Measurements from ENCODE around the gene AKAP13. TPM values are rescaled to one million over a fixed set of nuclear protein-coding genes. Genes with fewer than 3 reads are reported as not detected.

Gene AKAP13
- total and polyA plus RNA-seq, 2 experiments from 2014 or later: 53.1 to 108 TPM

GRCh38 chr15:85744579-85744978 lies 364.2 kb downstream of the AKAP13 start:
- no peak overlapping the region for H3K27ac ChIP-seq
- no peak for DNase-seq (ENCODE audit: low read depth in 1 of 2, low spot score in 1 of 2)
- peaks cover 44% of the 10 kb centered on the region for H3K36me3 ChIP-seq

GRCh38 chr15:85745023-85745422 lies 364.6 kb downstream of the AKAP13 start:
- H3K36me3 ChIP-seq: peaks cover 44% of the 10 kb centered on the region
- no peaks in the 10 kb centered on the region for H3K9me3 ChIP-seq (ENCODE audit: low read depth)
- no peak for TF ChIP-seq CTCF (IDR thresholded peaks at IDR 0.05; ENCODE audit: low read depth, low read length)
- no peak overlapping the region for H3K27ac ChIP-seq
- no peak overlapping the region for H3K4me3 ChIP-seq
- H3K27me3 ChIP-seq: no peaks in the 10 kb centered on the region
- no peaks in the 10 kb centered on the region for H3K4me1 ChIP-seq (ENCODE audit: low read depth)
- no peak for DNase-seq (ENCODE audit: low read depth in 1 of 2, low spot score in 1 of 2)

More at GRCh38 chr15:85744579-85744978, 364.2 kb downstream of the AKAP13 start:
- H3K27me3 ChIP-seq: no peaks in the 10 kb centered on the region
- no peaks in the 10 kb centered on the region for H3K4me1 ChIP-seq (ENCODE audit: low read depth)
- H3K9me3 ChIP-seq (ENCODE audit: low read depth): no peaks in the 10 kb centered on the region
- TF ChIP-seq CTCF (IDR thresholded peaks at IDR 0.05; ENCODE audit: low read depth, low read length): no peak
- H3K4me3 ChIP-seq: no peak overlapping the region

GRCh38 chr15:85745525-85746150 lies 365.2 kb downstream of the AKAP13 start:
- Histone ChIP-seq H3K36me3 (peaks cover 44% of the 10 kb centered on the region), H3K27ac (no peak overlapping the region), H3K4me3 (no peak overlapping the region), H3K4me1 (ENCODE audit: low read depth) (no peaks in the 10 kb centered on the region), H3K9me3 (ENCODE audit: low read depth) (no peaks in the 10 kb centered on the region), H3K27me3 (no peaks in the 10 kb centered on the region)
- TF ChIP-seq CTCF (IDR thresholded peaks at IDR 0.05; ENCODE audit: low read depth, low read length): no peak
- DNase-seq (ENCODE audit: low read depth in 1 of 2, low spot score in 1 of 2): no peak

GRCh38 chr15:85746641-85747040 lies 366.2 kb downstream of the AKAP13 start:
- H3K27me3 ChIP-seq: no peaks in the 10 kb centered on the region
- H3K27ac ChIP-seq: no peak overlapping the region
- peaks cover 39% of the 10 kb centered on the region for H3K36me3 ChIP-seq
- TF ChIP-seq CTCF (IDR thresholded peaks at IDR 0.05; ENCODE audit: low read depth, low read length): no peak
- no peak for DNase-seq (ENCODE audit: low read depth in 1 of 2, low spot score in 1 of 2)
- peaks cover 2% of the 10 kb centered on the region for H3K4me1 ChIP-seq (ENCODE audit: low read depth)
- H3K9me3 ChIP-seq (ENCODE audit: low read depth): no peaks in the 10 kb centered on the region
- no peak overlapping the region for H3K4me3 ChIP-seq

- H3K4me3 ChIP-seq: no peak overlapping the region
- no peak for TF ChIP-seq CTCF (IDR thresholded peaks at IDR 0.05; ENCODE audit: low read depth, low read length)
- no peak overlapping the region for H3K27ac ChIP-seq
- no peaks in the 10 kb centered on the region for H3K9me3 ChIP-seq (ENCODE audit: low read depth)
- no peak for DNase-seq (ENCODE audit: low read depth in 1 of 2, low spot score in 1 of 2)
- peaks cover 39% of the 10 kb centered on the region for H3K36me3 ChIP-seq
- peaks cover 5% of the 10 kb centered on the region for H3K4me1 ChIP-seq (ENCODE audit: low read depth)
- H3K27me3 ChIP-seq: no peaks in the 10 kb centered on the region
Measured at GRCh38 chr15:85748176-85748575, 367.8 kb downstream of the AKAP13 start.
